Gastrocnemius medialis (tissue), 4 donors: ENCODE data around the gene GRAMD1C.

Experiments
- CTCF ChIP-seq, 5 experiments: fragments of 450-650 bp in 3 of 5; fragments of 200-600 bp in 2 of 5; sonication (generic) in 2 of 5; IDR thresholded peaks in 4 of 5; conservative IDR thresholded peaks in 1 of 5; 1 replicate in 4 of 5; 2 replicates in 1 of 5; pipeline ENCODE4 v1.5.1; 2016 to 2019; ENCODE audit warnings: antibody characterized with exemption in 5 of 5, mild to moderate bottlenecking in 3 of 5, moderate library complexity in 3 of 5
- POLR2A ChIP-seq, 2 donors: fragments of 450-650 bp; IDR thresholded peaks; one replicate each; pipeline ENCODE4 v1.6.1; 2017; ENCODE audit warnings: antibody characterized with exemption in 2 of 2, mild to moderate bottlenecking in 2 of 2, moderate library complexity in 2 of 2

- TF ChIP-seq CTCF (IDR thresholded peaks at IDR 0.05 in 4 of 5, conservative IDR thresholded peaks at IDR 0.05 in 1 of 5) = no peak
- no peak for TF ChIP-seq POLR2A (IDR thresholded peaks at IDR 0.05)
Observed at GRCh38 chr3:113802795-113803455, 35.7 kb upstream of the GRAMD1C start.
